AG10803 (cell line): Measurements from ENCODE around the gene ZNRF1.

Experiments used
- DNase-seq: peaks from one replicate; pipeline ENCODE4 v3.0.0; 2010; ENCODE audit warnings: low read depth
- H3K4me3 ChIP-seq: 2 replicates; pipeline ENCODE4 v1.5.1; 2011; ENCODE audit warnings: mild to moderate bottlenecking, low read length, control low read depth
- TF ChIP-seq, protein P1 (sequence below): conservative IDR thresholded peaks from 2 replicates; pipeline ENCODE4 v1.5.1; 2011; ENCODE audit warnings: mild to moderate bottlenecking, low read length, control low read depth, inconsistent platforms

ZNRF1 gene

DNA sequence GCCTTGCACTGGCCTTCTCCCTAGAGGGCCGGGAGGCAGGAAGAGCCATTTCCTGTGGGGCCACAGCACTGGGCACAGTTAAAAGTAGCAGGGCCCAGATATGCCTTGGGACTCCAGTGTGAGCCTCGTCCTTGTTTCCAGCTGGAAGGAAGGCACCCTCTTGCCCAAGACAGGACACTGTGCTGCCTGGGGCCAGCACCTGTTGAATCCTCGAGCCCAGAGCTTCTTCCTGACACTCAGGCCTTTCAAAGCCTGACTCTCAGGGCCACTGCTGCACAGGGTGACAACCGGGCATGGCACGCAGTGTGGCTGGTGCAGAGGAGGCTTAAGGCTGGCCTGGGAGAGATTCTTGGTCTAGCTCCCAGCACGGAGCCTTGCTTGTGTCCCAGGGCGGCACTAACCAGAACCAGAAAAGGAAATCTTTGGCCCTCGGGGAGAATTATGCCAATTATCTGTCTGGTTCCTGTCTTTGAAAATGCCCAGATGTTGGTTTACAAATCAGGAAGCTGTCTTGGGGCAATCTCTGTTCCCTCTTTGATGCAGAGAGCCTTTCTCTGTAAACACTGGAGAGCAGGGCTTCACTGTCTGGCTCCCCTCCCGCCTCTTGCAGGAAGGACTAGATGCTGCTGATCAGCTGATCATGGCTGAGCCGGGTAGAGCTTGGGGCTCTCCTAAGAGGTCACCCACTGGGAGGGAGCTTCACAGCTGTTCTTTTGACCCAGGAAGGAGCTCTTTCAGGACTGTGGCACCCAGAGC lies 106.7 kb downstream of the ZNRF1 start:
- DNase-seq, result peak; percentile 23
- TF ChIP-seq, protein P1, sequence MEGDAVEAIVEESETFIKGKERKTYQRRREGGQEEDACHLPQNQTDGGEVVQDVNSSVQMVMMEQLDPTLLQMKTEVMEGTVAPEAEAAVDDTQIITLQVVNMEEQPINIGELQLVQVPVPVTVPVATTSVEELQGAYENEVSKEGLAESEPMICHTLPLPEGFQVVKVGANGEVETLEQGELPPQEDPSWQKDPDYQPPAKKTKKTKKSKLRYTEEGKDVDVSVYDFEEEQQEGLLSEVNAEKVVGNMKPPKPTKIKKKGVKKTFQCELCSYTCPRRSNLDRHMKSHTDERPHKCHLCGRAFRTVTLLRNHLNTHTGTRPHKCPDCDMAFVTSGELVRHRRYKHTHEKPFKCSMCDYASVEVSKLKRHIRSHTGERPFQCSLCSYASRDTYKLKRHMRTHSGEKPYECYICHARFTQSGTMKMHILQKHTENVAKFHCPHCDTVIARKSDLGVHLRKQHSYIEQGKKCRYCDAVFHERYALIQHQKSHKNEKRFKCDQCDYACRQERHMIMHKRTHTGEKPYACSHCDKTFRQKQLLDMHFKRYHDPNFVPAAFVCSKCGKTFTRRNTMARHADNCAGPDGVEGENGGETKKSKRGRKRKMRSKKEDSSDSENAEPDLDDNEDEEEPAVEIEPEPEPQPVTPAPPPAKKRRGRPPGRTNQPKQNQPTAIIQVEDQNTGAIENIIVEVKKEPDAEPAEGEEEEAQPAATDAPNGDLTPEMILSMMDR, result no peak

DNA sequence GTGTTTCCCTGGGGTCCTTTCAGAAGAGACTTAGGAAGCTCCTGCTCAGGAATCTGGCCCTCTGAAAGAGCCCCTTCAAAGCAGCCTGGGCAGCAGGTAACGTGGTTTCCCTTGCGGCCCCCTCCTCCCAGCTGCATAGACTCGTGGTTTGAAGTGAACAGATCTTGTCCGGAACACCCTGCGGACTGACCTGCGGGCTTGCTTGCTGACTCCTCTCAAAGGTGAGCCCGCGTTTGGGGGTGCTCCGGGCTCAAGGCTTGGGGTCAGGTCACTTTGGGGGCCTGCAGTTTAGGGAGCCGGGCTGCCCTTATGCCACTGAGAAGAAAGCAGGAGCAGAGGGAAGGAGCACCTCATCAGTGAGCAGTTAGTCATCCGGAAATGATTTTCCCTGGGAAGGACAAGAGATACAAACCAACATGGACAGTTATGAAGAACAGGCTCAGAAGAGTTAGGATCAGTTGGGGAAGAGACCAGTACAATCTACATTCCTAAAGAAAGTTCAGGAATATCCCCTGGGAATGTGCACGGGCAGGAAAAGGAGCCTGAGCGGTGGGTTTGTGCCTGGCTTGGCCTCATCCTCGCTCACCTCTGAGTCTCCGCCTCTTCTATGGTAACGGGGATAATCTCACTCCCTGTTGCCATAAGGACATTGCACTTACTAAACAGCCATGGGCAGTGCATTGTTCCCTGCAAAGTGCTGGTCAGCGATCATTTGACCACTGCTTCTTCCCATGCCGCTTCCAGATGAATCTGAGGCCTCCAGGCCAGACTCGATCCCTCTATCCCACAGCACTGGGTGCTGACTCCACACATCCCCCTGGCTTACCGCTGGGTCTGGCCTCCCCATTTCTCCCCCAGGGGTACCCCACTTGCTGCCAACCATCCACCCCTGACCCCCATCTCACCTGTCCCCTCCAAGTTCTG lies 107.8 kb downstream of the ZNRF1 start:
- H3K4me3 ChIP-seq, result no peak overlapping the region
- DNase-seq, result no peak
- TF ChIP-seq, protein P1, result no peak

More for the DNA sequence above, 106.7 kb downstream of the ZNRF1 start:
- no peak overlapping the region for H3K4me3 ChIP-seq

DNA sequence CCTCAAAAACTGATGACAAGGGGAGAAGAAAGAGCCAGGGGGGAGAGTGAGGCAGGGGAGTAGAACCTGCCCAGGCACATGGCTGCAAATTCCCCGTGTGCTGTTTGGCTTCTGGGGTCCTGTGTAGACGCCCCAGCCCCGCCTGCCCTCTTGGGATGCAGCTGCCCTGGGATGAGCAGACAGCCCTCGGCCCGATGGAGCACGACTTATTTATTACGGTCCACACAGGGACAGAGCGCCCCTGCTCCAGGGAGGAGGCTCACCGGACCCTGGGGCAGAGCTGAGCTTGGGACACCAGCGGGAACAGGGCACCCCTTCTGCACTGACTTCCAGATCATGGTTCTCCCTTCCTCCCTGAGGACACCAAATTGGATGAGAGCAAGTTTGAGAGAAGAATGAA lies 108.7 kb downstream of the ZNRF1 start:
- no peak overlapping the region for H3K4me3 ChIP-seq
- TF ChIP-seq, protein P1, result no peak
- DNase-seq, result no peak

DNA sequence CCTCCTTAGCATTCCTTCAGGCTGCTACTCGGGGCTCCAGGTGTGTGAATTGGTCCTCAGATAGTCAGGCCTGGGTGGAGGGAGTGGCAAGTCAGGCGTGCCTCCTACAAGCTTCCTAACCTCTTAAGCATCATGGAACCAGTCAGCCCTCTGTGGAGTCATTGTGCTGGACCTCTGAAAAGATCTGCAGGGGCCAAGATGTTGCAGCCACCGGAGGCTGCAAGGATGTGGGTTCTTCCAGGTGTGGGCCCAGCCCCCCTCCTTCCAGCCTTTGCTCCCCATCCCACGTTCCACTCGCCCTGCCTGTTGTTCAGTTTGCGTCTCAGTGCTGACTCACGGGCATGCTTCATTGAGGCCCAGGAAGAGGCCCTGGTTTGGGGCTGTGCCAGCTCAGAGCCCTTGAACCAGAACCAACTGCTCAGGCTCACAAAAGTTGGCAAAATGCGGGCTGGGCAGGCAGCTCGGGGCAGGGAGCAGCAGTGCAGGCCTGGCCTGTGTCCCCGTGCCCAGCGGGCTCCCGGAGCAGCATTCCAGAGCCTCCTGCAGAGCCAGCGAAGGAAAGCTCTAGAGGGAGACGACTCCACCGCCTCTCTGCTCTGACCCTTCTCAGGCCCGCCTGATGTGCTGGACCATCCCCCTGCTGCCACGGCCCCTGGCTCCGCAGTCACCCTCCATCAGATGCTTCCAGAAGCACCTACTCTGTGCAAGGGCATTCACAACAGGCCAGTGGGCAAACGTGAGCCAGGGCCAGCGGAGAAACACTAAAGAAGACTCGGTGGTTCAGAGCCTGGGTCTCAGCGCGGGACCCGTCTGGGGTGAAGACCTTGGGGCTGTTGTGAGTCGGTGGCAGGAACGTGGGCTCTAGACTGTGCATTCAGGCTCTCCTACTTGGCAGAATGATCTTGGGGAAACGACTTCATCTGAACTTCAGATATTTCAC lies 110.2 kb downstream of the ZNRF1 start:
- DNase-seq, result peak; percentile 88
- no peak overlapping the region for H3K4me3 ChIP-seq
- TF ChIP-seq, protein P1, result no peak

DNA sequence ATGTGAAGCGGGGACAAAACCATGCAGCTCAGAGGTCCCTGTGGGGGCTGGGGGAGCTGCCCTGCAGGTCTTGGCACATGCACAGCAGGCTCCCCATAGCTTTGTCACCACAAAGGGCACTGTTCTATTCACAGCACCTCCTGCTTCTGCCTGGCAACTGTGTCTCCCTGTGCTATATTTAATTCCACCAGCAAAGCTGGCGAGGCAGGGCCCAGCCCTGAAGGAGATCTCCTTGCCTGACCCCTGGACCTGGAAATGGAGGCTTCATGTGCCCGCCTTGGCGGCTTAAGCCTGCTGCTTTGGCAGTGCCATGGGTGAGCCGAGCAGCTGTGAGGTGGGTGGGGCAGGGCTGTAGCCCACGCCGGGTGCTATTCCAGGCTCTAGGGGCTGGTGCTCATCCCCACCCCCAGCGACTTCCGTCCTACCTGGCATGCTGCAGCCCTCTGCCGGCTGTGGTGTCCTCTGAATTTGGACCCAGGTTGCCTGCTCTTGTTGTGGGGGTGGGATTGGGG lies 111.0 kb downstream of the ZNRF1 start:
- DNase-seq, result no peak
- TF ChIP-seq, protein P1, result no peak
- H3K4me3 ChIP-seq, result no peak overlapping the region

DNA sequence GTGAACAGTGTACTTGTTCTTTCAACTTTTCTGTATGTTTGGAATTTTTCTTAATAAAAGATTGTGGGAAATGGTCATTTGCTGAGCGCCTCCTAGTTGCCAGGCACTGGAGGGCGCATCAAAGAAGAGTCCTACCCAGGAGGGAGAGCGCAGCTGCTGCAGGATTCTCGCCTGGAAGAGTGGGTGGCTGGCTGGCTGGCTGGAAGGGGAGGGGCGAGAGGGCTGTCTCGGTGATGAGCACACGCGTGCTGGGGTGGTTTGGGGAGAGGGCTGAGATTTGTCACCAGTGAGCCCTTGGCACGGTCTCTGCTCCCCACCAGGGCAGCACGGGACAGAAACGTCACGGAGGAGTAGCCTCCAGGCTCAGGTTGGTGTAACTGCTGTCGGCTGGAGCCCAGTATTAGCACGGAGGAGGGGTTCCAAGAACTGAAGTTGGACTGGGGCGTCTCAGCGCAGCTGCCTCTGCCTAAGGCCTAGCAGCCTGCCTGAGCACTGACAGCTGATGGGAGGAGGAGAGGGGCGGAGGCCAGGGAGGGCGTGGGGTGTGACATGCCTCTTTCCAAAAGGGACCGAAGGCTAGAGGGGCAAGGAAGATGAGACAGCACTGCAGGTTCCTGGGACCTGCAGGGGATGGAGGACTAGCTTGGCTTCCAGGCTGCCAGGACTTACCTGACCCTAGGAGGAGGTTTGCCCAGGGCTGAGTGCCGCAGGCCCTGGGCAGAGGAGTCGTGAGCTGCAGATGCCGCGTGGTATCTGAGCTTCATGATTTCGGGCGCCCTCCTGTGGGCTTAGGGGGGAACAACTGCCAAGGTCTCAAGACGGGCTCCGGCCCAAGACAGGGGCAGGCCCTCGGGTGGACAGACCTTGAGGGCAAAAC lies 112.1 kb downstream of the ZNRF1 start:
- peak overlapping the region; percentile 45 for H3K4me3 ChIP-seq
- TF ChIP-seq, protein P1, result peak; percentile 81
- DNase-seq, result peak; percentile 85
